Stimulated activated CD4-positive, alpha-beta T cell treated with anti-CD3 and anti-CD28 coated beads, TNF-alpha, amount 100 ng/mL, for 4 hours (primary cell): ENCODE measurements around the gene IFI6.

Experiments
- DNase-seq, 3 experiments: peaks; one replicate each; pipeline ENCODE4 v3.0.0-alpha.2; 2020; ENCODE audit warnings: low read depth in 3 of 3

IFI6 gene

DNA sequence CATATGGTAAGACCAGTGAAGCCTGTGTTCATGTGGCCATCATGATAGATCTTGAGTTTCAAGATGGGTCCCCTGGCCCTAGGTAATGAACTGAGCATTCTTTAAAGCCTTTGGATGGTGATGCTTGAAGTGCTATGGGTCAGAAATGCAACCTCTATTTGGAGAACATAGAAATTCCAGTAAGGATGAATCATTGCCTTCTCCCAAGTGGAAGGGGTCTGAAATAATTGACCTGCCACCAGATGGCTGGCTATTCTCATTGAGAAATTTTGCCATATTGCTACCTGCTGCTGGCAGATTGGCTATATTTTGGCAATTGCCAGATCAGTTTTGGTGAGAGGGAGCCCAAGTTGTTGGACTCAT is 739 bp upstream of the IFI6 start:
- DNase-seq = no peak

DNA sequence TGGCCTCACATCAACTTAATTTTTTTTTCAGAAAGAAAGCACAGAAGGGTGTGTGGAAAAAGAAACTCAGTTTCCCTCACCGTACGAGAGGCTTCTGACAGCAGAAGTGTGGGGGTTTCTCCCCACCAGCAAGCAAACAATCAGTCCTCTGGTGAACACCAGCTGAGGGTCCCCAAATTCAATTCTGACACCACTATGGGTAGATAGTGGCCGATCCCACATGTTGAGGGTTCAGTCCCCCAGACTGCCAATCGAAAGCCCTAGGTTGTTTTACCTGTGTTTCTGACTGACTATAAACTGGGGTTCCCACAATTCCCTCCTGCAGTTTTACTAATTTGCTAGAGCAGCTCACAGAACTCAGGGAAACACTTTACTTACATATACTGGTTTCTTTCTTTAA is 2.1 kb downstream of the IFI6 start:
- no peak for DNase-seq

DNA sequence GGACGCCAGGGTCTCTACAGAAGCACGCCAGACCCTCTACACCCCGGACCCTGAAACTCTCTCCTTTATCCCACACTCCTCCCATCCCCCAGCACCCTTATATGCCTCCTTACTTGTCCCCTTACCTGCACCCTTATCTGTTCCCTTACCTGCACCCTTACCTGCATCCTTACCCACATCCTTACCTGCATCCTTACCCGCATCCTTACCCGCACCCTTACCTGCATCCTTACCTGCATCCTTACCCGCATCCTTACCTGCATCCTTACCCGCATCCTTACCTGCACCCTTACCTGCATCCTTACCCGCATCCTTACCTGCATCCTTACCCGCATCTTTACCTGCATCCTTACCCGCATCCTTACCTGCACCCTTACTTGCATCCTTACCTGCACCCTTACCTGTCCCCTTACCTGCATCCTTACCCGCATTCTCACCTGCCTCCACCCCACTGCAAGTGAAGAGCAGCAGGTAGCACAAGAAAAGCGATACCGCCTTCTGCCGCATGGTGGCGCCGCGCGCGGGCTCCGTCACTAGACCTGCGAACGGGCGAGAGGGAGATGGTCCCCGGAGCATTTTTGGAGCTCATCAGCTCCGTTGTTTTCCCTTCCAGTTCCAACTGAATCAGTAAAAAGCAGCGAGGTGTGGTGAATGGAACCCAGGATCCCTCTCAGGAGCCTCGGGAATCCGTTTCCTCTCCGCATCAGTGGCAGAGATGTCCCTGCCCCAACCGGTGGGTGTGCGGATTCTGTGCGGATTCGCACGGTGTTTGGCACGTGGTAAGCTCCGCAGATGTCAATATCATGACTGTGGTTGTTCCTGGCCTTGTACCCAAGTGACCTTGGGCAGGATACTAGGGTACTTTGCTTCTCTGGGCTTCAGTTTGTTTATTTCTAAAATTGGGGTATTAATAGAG is 2.9 kb downstream of the IFI6 start:
- peak; percentile 71 to 90 (median 75) for DNase-seq

DNA sequence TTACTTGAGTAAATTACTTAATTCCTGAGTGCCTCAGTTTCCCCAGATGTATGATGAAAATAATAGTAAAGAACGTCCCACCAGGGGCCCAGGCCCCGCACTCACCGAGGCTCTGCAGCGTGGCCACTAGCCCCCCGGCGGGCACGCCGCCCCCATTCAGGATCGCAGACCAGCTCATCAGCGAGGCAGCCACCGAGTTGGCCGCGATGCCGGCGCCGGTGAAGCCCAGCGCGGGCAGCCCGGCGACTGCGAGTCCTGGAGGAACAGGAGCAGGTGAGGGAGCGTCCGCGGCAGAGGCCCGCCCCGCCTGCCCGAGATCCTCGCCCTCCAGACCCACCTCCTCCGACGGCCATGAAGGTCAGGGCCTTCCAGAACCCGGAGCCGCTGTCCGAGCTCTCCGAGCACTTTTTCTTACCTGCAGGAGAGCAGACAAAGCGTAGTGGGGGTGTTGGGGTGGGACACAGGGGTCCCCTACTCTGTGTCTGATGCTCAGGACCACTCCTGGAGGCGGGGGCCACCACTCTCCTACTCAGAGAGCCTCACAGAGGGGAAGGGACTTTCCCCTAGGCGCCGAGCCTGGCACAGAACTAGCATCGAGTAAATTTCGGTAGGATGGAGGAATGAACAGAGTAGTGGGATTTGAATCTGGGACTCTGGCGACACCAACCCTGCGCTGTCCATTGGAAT is 3.7 kb downstream of the IFI6 start:
- no peak for DNase-seq

DNA sequence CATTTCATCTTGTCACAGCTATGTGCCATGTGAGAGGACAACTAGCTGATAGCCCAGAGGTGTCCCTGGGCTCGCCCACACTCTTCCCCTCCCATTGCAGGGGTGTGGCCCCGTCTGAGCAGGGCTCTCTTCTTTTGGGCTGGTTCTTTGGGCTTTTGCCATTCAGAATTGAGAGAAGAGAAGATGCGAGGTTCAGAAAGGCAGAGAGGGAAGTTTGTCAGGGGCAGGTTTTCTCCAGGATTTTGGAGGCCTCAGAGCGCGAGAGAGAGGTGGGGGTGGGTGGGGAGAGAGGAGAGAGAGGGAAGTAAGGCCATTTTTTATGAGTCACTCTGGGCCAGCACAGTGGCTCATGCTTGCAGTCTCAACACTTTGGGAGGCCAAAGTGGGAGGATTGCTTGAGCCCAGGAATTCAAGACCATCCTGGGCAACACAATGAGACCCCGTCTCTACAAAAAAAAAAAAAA is 5.2 kb downstream of the IFI6 start:
- no peak for DNase-seq

DNA sequence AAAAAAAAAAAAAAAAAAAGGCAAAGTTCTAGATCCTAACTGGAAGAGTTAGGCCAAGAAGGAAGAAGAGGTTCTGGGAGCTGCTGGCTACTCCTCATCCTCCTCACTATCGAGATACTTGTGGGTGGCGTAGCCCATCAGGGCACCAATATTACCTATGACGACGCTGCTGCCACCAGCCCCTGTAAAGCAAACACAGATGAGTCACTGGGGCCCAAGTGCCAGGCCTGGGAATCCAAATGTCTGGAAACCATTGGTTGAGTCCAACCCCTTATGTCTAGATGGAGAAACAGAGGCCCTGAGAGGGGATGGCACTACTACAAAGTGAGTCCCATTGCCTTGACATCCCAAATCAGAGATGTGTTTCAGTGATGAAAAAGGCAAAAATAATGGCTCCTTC is 5.7 kb downstream of the IFI6 start:
- no peak for DNase-seq

DNA sequence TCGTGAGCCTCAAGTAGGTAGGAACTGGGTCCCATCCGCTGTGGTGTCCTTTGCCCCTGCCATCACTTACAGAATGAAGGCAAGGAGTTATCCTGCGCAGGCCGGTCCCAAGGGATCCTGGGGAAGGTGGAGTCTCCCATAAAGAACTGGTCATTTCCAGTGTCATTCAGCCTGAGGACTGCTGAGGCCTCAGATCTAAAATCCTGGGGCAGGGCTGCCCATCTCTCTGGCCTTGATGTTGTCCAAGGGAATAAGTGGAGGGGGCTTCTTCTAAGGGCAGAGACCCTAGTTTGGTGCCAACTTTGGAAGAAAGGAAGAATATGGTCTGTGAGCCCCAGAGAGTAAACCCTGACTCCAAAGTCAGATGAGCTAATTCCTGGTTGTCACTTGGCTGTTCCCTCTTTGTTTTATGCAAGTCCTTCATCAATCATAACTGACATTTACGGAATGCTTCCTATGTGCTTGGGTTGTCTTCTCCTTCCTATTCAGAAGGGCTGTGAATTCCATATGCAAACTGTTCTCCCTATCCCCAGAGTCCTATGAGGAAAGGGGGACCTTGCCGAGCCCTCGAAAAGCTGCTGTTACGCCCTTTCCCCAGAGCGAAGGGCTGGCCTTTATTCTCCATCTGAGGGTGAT is 6.9 kb downstream of the IFI6 start:
- DNase-seq = no peak

DNA sequence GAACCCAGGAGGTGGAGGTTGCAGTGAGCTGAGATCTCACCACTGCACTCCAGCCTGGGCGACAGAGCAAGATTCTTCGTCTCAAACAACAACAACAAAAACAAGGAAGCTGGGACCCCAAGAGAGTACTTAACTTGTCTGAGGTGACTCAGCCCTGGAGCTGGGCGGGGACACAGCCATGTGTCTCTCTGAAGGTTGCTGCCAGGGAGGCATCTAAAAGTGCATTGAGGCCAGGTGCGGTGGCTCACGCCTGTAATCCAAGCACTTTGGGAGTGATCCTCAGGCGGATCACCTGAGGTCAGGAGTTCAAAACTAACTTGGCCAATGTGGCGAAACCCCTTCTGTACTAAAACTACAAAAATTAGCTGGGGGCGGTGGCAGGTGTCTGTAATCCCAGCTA is 7.7 kb downstream of the IFI6 start:
- no peak for DNase-seq

DNA sequence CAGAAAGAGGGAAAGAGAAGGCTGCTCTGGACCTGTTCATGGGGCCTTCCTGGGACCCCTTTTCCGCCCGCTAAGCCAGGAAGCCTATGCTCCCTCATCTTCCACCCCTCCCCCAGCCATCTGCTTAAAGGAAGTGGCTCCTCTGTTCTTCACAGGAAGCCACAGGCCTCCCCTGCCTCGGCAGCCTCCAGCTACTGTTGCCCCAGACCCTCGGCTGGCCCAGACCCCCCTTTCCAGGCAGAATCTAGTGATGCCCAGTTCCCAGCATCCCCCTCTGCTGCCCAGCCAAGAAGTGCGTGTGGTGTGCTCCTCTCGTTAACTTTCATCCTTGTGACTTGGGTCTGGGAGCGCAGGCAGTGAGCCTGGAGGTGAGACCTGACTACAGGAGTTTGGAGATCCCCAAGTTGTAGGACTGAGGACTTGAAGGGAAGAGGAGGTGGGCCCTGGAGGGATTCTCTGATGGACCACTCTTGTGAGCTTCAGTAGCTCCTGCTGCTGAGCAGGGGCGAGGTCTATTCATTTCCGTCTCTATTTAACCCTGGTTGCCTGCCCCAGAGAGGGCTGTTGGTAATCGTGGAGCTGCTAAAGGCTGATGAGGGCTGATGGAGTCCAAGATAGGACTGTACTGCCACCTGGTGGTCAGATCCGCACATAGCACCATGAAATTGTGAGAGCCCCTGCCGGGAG is 9.1 kb downstream of the IFI6 start:
- DNase-seq = peak; percentile 81 to 87 (median 87)

DNA sequence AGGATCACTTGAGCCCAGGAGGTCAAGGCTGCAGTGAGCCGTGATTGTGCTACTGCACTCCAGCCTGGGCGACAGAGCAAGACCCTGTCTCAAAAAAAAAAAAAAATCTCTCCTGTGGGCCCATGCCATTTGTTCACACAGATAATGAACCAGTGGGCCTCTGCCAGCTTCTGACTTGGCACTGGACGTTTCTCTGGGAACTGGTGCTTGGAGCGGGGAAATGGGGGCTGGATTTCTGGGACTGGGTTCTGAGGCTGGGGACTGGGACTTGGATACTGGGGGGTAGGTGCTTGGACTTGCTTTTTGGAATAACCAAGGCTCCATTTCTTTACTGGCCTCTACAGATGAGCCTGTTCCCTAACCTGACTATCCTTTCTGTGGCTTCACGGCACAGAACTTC is 9.7 kb downstream of the IFI6 start:
- no peak for DNase-seq

DNA sequence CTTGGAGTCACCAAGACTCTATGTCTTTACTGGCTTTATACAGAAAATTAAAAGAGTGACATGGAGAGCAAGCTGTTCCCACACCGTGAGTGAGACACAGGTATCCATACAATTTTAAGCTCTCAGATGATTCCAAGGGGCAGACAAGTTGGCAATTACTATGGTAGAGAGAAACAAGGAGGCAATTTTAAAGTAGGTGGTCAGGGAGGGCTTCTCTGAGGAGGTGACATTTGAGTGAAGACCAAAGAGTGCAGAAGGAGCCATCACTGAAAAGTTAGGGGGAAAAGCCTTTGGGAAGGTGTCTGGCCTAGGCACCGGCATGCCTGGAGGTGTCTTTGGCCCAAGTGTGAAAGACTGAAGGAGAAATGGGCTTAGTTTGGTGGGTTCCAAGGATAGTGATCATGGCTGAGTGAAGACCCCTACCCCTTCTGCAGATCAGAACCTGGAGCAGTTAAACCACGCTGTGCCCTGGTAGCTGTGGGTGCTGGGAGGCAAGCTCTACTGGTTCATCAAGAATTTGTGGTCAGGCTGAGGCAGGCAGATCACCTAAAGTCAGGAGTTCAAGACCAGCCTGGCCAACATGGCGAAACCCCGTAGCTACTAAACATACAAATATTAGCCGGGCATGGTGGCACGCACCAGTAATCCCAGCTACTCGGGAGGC is 10.4 kb downstream of the IFI6 start:
- no peak for DNase-seq

DNA sequence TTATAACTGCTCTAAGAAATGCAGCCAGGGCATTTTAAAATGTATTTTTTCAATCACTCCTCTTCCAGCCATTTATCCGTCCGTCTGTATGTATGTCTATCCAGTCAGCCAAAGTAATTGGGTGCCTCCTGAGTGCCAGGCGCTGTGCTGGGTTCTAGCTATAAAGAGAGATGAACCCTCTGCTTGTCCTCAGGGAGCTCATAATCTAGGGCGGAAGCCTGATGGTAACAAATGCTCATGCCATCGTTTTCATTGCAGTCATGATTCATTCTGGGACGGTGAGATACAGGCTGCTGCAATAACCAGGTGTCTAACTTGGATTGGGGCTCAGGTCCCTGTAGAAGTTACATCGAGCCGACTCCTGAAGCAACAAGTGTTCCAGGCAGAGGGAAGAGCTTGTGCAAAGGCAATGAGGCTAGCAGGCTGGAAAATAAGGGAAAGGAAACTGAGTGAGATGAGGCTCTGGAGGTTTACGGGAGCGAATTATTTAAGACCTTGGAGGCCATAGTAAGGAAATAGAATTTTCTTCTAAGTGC is 11.6 kb downstream of the IFI6 start:
- DNase-seq = no peak

DNA sequence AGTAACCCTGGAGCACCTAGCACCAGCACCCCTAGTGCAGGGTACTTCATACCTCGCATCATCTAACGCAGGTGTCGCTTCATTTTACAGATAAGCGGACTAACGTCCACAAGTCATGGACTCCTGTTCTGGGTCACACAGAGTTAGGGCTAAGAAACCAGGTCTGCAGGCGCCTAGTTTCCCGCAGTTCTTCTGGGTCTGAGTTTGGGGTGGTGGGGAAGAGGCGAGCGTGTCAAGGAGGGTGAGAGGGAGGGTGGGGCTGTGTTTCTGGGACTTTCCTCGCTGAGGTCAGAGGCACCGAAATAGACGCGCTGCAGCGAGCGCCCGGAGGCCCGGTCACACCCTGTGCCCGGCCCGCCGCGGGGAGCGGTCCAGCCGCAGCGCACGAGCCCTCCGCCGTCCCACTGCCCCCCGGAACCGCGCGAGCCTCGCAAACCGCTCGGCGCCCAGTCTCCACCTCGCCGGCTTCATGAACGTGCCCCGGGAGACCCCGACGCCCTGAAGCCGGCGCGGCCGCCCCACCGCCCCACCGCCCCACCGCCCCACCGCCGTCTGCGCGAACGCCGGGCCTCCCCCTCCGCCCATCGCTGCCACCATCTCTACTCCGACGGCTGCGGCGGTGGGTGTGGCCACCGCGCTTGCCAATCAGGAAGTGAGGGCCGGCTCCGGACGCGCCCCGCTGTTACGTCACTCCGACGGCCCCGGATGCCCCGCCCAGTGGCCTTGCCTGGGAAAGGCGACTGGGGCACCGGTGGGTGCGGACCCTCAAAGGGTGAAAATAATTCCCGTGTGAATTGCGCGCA is 12.3 kb downstream of the IFI6 start:
- DNase-seq = peak; percentile 65 to 71 (median 70)

DNA sequence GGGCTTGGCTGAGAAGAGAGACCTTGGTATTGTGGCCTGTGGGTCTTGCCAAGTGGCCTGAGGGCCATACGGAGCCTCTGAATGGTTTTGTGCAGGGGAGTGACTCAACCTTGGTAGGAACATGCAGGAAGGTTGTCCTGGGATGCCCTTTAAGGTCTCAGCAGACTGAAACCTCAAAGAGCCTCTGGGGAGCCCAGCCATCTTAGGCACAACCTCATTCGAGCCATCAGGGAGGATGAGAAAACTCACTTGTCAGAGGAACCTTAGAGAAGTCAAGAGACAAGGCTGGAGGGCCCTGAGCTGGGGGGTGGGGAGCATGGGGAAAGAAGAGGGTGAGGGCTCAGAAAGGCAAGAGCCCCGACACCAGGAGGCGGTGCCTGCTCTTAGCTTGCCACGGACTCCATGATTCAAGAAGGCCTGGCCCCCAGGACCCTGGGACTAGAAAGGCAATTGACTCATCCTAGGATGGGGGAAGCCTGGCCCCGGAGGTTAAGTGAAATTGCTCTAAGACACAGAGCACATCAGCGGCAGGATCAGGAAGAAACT is 13.0 kb downstream of the IFI6 start:
- DNase-seq = no peak

DNA sequence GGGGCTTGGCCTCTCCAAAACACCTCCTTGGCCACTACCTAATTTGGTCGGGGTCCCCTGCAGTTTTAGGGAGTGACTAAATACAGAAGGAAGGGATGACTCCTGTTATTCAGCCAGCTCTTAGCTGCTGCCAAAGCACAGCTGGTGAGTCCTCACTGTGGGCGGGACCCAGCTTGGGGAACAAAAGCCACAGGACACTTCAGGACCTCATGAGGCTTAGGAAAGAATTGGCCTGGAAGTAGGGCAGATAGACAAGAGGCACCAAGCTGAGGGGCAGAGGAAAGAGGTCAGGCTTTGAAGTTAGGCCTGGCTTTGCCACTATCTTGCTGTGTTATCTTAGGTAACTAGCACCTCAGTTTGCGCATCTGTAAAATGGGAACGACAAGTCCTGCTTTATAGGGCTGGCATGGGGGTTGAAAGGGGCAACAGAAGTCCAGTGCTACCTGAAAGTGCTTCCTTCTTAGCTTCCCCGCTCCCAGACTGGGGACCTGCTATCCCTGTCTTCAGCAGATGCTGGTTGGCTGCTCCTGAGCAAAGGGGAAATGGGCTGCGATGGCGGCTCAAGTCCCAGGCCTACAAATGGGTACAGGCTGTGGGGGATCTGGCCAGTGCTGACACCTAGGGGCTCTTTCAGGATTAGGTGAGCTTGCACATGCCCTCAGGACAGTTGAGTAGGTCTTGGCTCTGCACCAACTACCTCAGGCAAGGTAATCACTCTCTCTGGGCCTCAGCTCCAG is 15.7 kb downstream of the IFI6 start:
- DNase-seq = no peak

DNA sequence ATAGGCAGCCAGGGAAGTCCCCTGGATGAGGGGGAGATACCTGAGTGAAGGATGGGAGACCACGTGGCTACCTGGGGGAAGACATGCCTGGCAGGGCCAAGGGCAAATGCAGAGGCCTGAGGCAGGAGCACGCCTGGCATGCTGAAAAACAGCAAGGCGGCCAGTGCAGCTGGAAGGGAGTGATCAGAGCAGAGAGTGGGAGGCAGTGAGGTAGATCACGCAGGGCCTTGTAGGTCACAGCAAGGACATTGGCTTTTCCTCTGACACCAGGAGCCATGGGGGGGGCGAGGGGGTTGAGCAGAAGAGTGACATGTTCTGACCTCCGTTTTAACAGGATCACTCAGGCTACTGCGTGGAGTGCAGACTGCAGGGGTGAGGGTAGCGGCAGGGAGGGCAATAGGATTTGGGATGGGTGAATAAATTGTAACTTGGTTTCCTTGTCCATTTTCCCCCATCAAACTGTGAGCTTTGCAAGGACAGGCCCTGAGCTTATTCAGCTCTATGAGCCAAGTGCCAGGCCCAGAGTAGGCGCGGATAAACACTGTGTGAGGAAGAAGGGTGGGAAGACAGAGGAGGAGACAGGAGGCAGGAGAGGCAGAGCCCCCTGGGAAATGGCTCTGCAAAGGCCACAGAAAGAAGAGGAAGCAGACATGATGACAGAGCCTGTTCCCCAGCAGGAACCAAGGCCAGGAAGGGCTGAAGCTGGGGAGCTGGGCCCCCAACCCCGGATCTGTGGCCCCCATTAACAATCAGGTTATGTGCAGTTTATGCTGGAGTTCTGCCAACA is 16.6 kb downstream of the IFI6 start:
- no peak for DNase-seq

DNA sequence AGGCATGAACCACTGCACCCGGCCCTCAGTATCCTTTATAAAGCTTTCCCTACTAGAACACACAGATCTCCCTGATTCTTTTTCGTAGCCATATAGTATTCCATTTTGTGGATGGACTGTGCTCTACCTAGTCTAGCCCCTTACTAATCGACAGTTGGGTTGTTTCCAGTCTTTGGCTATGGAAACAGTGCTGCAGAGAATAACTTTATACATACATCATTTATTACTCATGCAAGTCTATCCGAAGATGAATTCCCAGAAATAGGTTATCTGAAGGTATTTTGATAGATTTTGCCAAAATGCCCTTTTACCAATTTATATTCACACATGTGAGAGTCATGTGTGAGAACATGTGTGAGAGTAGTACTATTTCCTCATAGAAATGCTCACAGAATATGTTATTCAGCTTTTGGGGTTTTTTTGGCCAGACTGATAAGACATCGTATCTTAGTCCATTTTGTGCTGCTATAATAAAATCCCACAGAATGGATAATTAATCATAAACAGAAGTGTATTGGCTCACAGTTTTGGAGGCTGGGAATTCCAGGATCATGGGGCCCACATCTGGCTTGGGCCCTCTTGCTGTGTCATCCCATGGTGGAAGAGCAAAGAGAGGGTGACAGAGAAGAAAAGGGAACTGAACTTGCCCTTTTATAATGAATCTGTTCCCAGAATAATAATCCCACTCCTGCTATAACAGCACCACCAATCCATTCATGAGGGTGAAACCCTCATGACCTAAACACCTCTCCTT is 19.7 kb downstream of the IFI6 start:
- no peak for DNase-seq
